ENCODE measurements around the gene PLPP3. TPM values are rescaled to one million over a fixed set of nuclear protein-coding genes. Genes with fewer than 3 reads are reported as not detected.

PLPP3 gene
- polyA plus RNA-seq, 2 donors, result 2.7 to 12.4 TPM

DNA sequence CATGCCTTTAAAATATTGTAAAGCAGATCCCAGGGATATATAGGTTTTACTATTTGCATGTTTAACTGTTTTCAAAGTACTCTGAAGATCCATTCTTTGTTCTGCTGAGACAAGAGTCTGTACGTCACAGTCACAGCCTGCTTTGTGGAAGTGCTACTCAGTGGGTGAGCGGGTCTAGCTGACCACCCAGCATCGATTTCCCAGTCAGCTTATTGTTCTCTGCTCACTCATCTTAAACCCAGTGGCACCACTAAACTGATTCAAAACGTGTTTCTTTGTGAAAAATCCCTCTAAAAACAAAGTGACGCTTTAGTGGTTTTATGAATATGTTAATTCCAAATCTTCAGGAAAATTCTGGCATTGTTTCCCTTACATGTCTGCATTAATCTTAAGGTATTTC is 12.4 kb downstream of the PLPP3 start:
- WGBS, 2 donors, result 76 to 78% methylated on average over 5 of the region's 5 CpGs

DNA sequence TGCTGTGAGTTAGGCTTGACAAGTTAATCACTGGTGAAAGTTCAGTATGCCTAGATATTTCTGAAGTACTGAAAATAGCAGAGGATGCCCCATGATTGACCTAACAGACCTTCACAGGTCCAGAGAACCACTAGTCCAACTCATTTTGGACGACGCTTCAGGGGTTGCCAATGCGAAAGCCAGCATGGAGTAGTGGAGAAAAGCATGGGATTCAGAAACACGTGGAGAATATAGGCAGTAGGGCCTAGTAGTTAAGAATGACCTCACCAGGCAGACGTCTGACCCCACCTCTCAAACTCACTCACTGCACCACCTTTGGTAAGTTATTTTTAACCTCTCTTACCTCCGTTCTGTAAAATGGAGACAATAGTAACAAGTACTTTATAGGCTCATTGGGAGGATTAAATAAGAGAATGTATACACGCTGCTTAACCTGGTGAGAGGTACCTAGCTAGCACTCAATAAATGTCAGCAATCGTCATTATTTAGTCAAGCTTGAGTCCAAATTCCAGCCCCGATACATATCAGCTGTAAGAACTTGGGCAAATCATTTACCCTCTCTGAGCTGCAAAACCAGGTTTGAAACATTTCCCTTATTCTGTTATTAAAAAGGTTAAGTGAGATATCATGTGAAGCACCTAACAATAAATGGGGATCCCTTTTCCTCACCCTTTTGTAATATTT is 13.2 kb downstream of the PLPP3 start:
- Histone ChIP-seq H3K4me3 (ENCODE audit: low read depth in 1 of 2, low read length in 2 of 2) (no peak overlapping the region), H3K27me3 (ENCODE audit: control insufficient read depth in 1 of 2, insufficient read depth in 2 of 2, low read length in 2 of 2) (no peaks in the 10 kb centered on the region), H3K36me3 (ENCODE audit: control insufficient read depth in 2 of 2, insufficient read depth in 2 of 2, low read length in 1 of 2) (no peaks in the 10 kb centered on the region), H3K27ac (ENCODE audit: low read depth in 2 of 2, low read length in 1 of 2) (no peak overlapping the region), H3K4me1 (ENCODE audit: control insufficient read depth in 2 of 2, insufficient read depth in 2 of 2, low read length in 1 of 2) (peaks cover 0 to 5% of the 10 kb centered on the region in 2 donors), H3K9me3 (ENCODE audit: control insufficient read depth in 2 of 2, insufficient read depth in 1 of 2, low read depth in 1 of 2, low read length in 1 of 2) (no peaks in the 10 kb centered on the region)
- WGBS, 2 donors, result 60 to 73% methylated on average over 9 of the region's 9 CpGs

More for the DNA sequence above, 12.4 kb downstream of the PLPP3 start:
- no peaks in the 10 kb centered on the region for H3K27me3 ChIP-seq (ENCODE audit: control insufficient read depth in 1 of 2, insufficient read depth in 2 of 2, low read length in 2 of 2)
- H3K27ac ChIP-seq (ENCODE audit: low read depth in 2 of 2, low read length in 1 of 2), result no peak overlapping the region
- H3K36me3 ChIP-seq (ENCODE audit: control insufficient read depth in 2 of 2, insufficient read depth in 2 of 2, low read length in 1 of 2), result no peaks in the 10 kb centered on the region
- H3K9me3 ChIP-seq (ENCODE audit: control insufficient read depth in 2 of 2, insufficient read depth in 1 of 2, low read depth in 1 of 2, low read length in 1 of 2), result no peaks in the 10 kb centered on the region
- H3K4me3 ChIP-seq (ENCODE audit: low read depth in 1 of 2, low read length in 2 of 2), result no peak overlapping the region
- H3K4me1 ChIP-seq (ENCODE audit: control insufficient read depth in 2 of 2, insufficient read depth in 2 of 2, low read length in 1 of 2), result peaks cover 0 to 6% of the 10 kb centered on the region in 2 donors

DNA sequence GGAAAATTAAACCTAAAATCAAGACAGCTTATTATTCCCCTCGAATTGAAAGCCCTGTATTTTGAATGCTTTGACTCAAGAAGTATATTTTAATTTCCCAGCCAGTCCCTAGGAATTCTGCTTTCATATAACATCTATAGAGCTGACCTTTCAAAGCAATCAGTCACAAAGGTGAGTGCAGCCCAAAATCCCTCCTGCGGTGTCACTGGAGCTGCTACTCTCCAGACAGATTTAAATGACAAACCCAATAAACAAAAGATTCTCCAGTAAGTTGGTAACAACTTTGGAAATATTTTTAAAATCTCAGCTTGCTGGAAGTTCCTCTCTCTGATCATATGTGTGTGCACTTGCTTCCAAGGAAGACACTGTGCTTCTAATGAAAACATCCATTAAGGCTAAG is 14.7 kb downstream of the PLPP3 start:
- Histone ChIP-seq H3K9me3 (ENCODE audit: control insufficient read depth in 2 of 2, insufficient read depth in 1 of 2, low read depth in 1 of 2, low read length in 1 of 2) (no peaks in the 10 kb centered on the region), H3K27ac (ENCODE audit: low read depth in 2 of 2, low read length in 1 of 2) (no peak overlapping the region), H3K4me1 (ENCODE audit: control insufficient read depth in 2 of 2, insufficient read depth in 2 of 2, low read length in 1 of 2) (peaks cover 0 to 1% of the 10 kb centered on the region in 2 donors), H3K4me3 (ENCODE audit: low read depth in 1 of 2, low read length in 2 of 2) (no peak overlapping the region), H3K36me3 (ENCODE audit: control insufficient read depth in 2 of 2, insufficient read depth in 2 of 2, low read length in 1 of 2) (no peaks in the 10 kb centered on the region), H3K27me3 (ENCODE audit: control insufficient read depth in 1 of 2, insufficient read depth in 2 of 2, low read length in 2 of 2) (no peaks in the 10 kb centered on the region)
- 67 to 69% methylated on average over 2 of the region's 2 CpGs for WGBS, 2 donors

DNA sequence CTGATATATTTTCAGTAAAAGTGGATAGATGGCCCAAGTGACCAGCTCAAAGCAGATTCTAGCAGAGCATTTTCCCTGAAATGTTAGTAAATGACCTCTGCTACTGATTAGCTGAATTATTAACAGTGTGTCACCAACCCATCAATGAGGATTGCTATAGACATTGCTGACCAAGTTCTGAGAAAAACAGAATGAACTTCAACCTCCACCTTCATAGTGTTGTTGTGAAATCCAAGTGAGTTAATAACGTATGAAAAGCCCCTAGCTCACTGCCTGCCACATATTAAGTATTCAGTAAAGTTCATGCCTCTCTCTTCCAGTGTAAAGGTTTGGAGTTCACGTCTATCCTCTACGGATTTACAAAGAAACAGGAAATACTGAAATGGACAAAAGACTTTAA is 15.8 kb downstream of the PLPP3 start:
- Histone ChIP-seq H3K4me1 (ENCODE audit: control insufficient read depth in 2 of 2, insufficient read depth in 2 of 2, low read length in 1 of 2) (no peaks in the 10 kb centered on the region), H3K9me3 (ENCODE audit: control insufficient read depth in 2 of 2, insufficient read depth in 1 of 2, low read depth in 1 of 2, low read length in 1 of 2) (no peaks in the 10 kb centered on the region), H3K27me3 (ENCODE audit: control insufficient read depth in 1 of 2, insufficient read depth in 2 of 2, low read length in 2 of 2) (no peaks in the 10 kb centered on the region), H3K27ac (ENCODE audit: low read depth in 2 of 2, low read length in 1 of 2) (no peak overlapping the region), H3K4me3 (ENCODE audit: low read depth in 1 of 2, low read length in 2 of 2) (no peak overlapping the region), H3K36me3 (ENCODE audit: control insufficient read depth in 2 of 2, insufficient read depth in 2 of 2, low read length in 1 of 2) (no peaks in the 10 kb centered on the region)
- WGBS, 2 donors, result 53 to 75% methylated on average over 3 of the region's 3 CpGs

DNA sequence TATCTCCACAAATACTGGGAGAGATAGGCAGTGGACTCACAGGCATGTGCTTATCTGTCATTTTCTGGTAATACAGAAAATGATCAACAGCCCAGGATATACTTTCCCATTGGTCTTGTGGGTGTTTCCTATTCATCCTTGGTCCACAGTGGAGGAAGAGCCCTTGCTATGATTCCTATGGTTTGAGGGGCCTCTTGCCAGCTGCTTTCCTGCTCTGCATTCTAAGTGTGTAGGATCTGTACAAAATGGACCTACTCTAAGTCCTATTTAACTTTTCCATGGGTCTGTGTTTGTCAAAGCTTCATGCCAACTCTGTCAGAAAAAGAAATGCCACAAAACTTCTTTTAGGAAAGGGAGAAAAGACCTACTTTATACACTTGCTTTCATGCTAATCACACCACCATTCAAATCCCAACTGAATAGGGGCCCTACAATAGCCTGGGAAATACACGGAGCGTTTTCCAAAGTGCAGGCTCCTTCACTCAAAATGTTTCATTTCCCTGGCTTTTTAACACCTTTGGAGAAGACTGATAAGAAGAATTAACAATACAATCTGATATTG is 16.4 kb downstream of the PLPP3 start:
- H3K4me1 ChIP-seq (ENCODE audit: control insufficient read depth in 2 of 2, insufficient read depth in 2 of 2, low read length in 1 of 2), result no peaks in the 10 kb centered on the region
- 76 to 85% methylated on average over 2 of the region's 2 CpGs for WGBS, 2 donors
- H3K27me3 ChIP-seq (ENCODE audit: control insufficient read depth in 1 of 2, insufficient read depth in 2 of 2, low read length in 2 of 2), result no peaks in the 10 kb centered on the region
- no peak overlapping the region for H3K4me3 ChIP-seq (ENCODE audit: low read depth in 1 of 2, low read length in 2 of 2)
- H3K9me3 ChIP-seq (ENCODE audit: control insufficient read depth in 2 of 2, insufficient read depth in 1 of 2, low read depth in 1 of 2, low read length in 1 of 2), result no peaks in the 10 kb centered on the region
- no peak overlapping the region for H3K27ac ChIP-seq (ENCODE audit: low read depth in 2 of 2, low read length in 1 of 2)
- no peaks in the 10 kb centered on the region for H3K36me3 ChIP-seq (ENCODE audit: control insufficient read depth in 2 of 2, insufficient read depth in 2 of 2, low read length in 1 of 2)

DNA sequence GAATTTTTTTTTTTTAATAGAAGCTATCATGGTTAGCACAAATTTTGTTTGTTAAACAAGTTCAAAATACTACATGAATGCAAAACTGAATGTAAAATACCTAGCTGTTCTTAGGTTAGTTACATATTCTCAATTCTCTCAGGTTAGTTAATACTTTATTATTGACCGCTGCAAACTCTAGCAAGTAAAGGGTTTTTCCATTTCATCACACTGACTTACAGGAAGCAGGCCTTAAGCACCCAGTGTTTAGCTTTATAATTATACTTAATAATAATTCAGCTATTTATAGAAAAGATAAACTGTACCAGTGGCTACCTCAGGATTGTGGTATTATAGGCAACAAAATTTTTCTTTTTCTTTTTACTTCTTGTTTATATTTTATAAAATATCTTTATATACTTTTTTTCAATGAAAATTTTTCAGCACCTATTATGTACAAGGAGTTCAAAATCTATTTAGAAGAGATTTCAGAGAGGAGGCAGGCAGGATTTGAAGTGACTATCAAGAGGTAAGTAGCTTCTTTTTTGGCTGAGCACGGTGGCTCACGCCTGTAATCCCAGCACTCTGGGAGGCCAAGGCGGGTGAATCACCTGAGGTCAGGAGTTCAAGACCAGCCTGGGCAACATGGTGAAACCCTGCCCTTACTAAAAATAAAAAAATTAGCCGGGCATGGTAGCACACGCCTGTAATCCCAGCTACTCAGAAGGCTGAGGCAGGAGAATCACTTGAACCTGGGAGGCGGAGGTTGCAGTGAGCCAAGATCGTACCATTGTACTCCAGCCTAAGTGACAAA is 17.9 kb downstream of the PLPP3 start:
- Histone ChIP-seq H3K4me3 (ENCODE audit: low read depth in 1 of 2, low read length in 2 of 2) (no peak overlapping the region), H3K36me3 (ENCODE audit: control insufficient read depth in 2 of 2, insufficient read depth in 2 of 2, low read length in 1 of 2) (no peaks in the 10 kb centered on the region), H3K9me3 (ENCODE audit: control insufficient read depth in 2 of 2, insufficient read depth in 1 of 2, low read depth in 1 of 2, low read length in 1 of 2) (no peaks in the 10 kb centered on the region), H3K4me1 (ENCODE audit: control insufficient read depth in 2 of 2, insufficient read depth in 2 of 2, low read length in 1 of 2) (no peaks in the 10 kb centered on the region), H3K27ac (ENCODE audit: low read depth in 2 of 2, low read length in 1 of 2) (no peak overlapping the region), H3K27me3 (ENCODE audit: control insufficient read depth in 1 of 2, insufficient read depth in 2 of 2, low read length in 2 of 2) (no peaks in the 10 kb centered on the region)
- WGBS, 2 donors, result 51 to 56% methylated on average over 8 of the region's 8 CpGs

DNA sequence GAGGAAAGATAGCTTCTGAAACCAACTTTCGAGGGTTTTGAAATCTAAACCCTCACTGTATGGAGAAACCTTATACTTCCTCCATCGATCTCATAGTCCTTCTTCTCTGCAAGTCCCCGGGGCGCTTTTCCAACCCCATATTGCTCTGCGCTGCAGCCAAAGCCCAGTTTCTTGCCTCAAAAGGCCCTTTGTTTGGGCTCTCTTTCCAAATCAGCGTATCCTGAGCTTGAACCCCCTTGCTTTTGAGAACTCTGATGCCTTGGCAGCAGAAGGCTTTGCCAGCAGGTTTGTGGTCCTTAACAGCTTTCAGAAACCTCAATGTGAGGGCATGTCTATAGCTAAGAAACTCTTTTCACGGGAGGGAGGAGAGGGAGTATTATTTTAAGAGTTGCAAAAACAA is 21.6 kb downstream of the PLPP3 start:
- no peaks in the 10 kb centered on the region for H3K27me3 ChIP-seq (ENCODE audit: control insufficient read depth in 1 of 2, insufficient read depth in 2 of 2, low read length in 2 of 2)
- no peak overlapping the region for H3K4me3 ChIP-seq (ENCODE audit: low read depth in 1 of 2, low read length in 2 of 2)
- H3K36me3 ChIP-seq (ENCODE audit: control insufficient read depth in 2 of 2, insufficient read depth in 2 of 2, low read length in 1 of 2), result no peaks in the 10 kb centered on the region
- WGBS, 2 donors, result 86 to 89% methylated on average over 7 of the region's 7 CpGs
- no peaks in the 10 kb centered on the region for H3K4me1 ChIP-seq (ENCODE audit: control insufficient read depth in 2 of 2, insufficient read depth in 2 of 2, low read length in 1 of 2)
- H3K9me3 ChIP-seq (ENCODE audit: control insufficient read depth in 2 of 2, insufficient read depth in 1 of 2, low read depth in 1 of 2, low read length in 1 of 2), result no peaks in the 10 kb centered on the region
- H3K27ac ChIP-seq (ENCODE audit: low read depth in 2 of 2, low read length in 1 of 2), result no peak overlapping the region

DNA sequence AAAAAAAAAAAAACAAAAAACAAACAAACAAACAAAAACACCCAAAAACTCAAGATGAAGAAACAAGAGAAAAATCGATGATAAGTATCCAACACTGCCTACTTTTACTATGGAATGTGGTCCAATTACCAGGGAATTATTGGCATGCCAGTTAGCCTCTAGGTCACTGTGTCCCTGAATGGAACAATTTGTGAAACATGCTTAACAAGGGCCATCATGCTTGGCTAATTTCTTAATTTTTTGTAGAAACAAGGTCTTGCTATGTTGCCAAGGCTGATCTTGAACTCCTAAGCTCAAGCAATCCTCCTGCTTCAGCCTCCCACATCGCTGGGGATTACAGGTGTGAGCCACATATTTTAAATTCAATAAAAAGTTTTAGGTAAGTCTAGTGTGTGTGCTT is 23.9 kb downstream of the PLPP3 start:
- peaks cover 0 to 4% of the 10 kb centered on the region in 2 donors for H3K4me1 ChIP-seq (ENCODE audit: control insufficient read depth in 2 of 2, insufficient read depth in 2 of 2, low read length in 1 of 2)
- H3K36me3 ChIP-seq (ENCODE audit: control insufficient read depth in 2 of 2, insufficient read depth in 2 of 2, low read length in 1 of 2), result no peaks in the 10 kb centered on the region
- no peak overlapping the region for H3K4me3 ChIP-seq (ENCODE audit: low read depth in 1 of 2, low read length in 2 of 2)
- H3K9me3 ChIP-seq (ENCODE audit: control insufficient read depth in 2 of 2, insufficient read depth in 1 of 2, low read depth in 1 of 2, low read length in 1 of 2), result no peaks in the 10 kb centered on the region
- H3K27ac ChIP-seq (ENCODE audit: low read depth in 2 of 2, low read length in 1 of 2), result no peak overlapping the region
- WGBS, 2 donors, result 83 to 87% methylated on average over 2 of the region's 2 CpGs
- H3K27me3 ChIP-seq (ENCODE audit: control insufficient read depth in 1 of 2, insufficient read depth in 2 of 2, low read length in 2 of 2), result no peaks in the 10 kb centered on the region

DNA sequence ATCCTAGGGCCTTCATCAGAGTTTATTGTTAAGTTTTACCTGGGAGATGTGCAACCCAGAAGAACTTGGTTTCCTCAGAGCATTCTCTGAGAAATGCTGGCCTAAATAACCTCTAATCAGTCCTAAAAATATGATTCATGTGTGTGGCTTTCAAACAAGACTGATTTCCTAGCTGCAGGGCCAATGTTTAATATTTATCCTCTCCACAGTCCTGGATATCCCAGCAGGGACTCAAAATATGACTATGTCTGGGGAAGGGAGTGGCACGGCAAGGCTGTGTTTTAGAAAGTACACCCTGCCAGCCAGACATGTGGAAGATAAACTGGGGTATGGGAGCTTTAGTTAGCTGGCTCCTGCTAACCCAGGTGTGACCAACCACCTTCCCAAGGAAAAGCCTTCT is 26.3 kb downstream of the PLPP3 start:
- Histone ChIP-seq H3K27me3 (ENCODE audit: control insufficient read depth in 1 of 2, insufficient read depth in 2 of 2, low read length in 2 of 2) (no peaks in the 10 kb centered on the region), H3K9me3 (ENCODE audit: control insufficient read depth in 2 of 2, insufficient read depth in 1 of 2, low read depth in 1 of 2, low read length in 1 of 2) (no peaks in the 10 kb centered on the region), H3K36me3 (ENCODE audit: control insufficient read depth in 2 of 2, insufficient read depth in 2 of 2, low read length in 1 of 2) (no peaks in the 10 kb centered on the region), H3K27ac (ENCODE audit: low read depth in 2 of 2, low read length in 1 of 2) (no peak overlapping the region), H3K4me3 (ENCODE audit: low read depth in 1 of 2, low read length in 2 of 2) (no peak overlapping the region), H3K4me1 (ENCODE audit: control insufficient read depth in 2 of 2, insufficient read depth in 2 of 2, low read length in 1 of 2) (peaks cover 4 to 7% of the 10 kb centered on the region in 2 donors)
- WGBS, 2 donors, result 30 to 59% methylated on average over 1 of the region's 1 CpG
